Activated naive CD8-positive, alpha-beta T cell treated with anti-CD3 and anti-CD28 coated beads, Interleukin-2, amount 50 U/mL, for 24 hours (primary cell): ENCODE data around the gene PRRT4.
A peak's percentile ranks its signal among the peaks of the same experiment; 100 is the strongest.

Source experiments
- ATAC-seq: fragments of 150-1000 bp; cut with Tn5 transposase; one replicate; pipeline ENCODE4 v1.10.0; 2021
- DNase-seq: peaks from one replicate; pipeline ENCODE4 v3.0.0; 2021
- H3K27ac Mint-ChIP-seq: one replicate; pipeline ENCODE4 v1.8.0; 2021; ENCODE audit warnings: mild to moderate bottlenecking, mixed read lengths
- H3K27me3 Mint-ChIP-seq: one replicate; pipeline ENCODE4 v1.8.0; 2021; ENCODE audit warnings: mixed read lengths
- H3K36me3 Mint-ChIP-seq: one replicate; pipeline ENCODE4 v1.8.0; 2021; ENCODE audit warnings: low read depth, mixed read lengths
- H3K4me1 Mint-ChIP-seq: one replicate; pipeline ENCODE4 v1.8.0; 2021; ENCODE audit warnings: mixed read lengths
- H3K4me3 Mint-ChIP-seq: one replicate; pipeline ENCODE4 v1.8.0; 2021; ENCODE audit warnings: mild to moderate bottlenecking, moderate library complexity, mixed read lengths
- H3K9me3 Mint-ChIP-seq: one replicate; pipeline ENCODE4 v1.8.0; 2021; ENCODE audit warnings: mixed read lengths

The PRRT4 gene

GRCh38 chr7:128402356-128402755, 40.9 kb upstream of the PRRT4 start:
- no peak overlapping the region for H3K4me3 Mint-ChIP-seq
- peaks cover 24% of the 10 kb centered on the region for H3K4me1 Mint-ChIP-seq
- H3K36me3 Mint-ChIP-seq = peaks cover 18% of the 10 kb centered on the region
- no peak for ATAC-seq
- H3K27me3 Mint-ChIP-seq = no peaks in the 10 kb centered on the region
- H3K9me3 Mint-ChIP-seq = no peaks in the 10 kb centered on the region
- H3K27ac Mint-ChIP-seq = no peak overlapping the region
- DNase-seq = no peak

GRCh38 chr7:128400566-128400965, 39.1 kb upstream of the PRRT4 start:
- Mint-ChIP-seq H3K27me3 (no peaks in the 10 kb centered on the region), H3K36me3 (peaks cover 27% of the 10 kb centered on the region), H3K4me3 (no peak overlapping the region), H3K4me1 (peaks cover 19% of the 10 kb centered on the region), H3K9me3 (no peaks in the 10 kb centered on the region), H3K27ac (no peak overlapping the region)
- ATAC-seq (no peak), DNase-seq (no peak)

- H3K27ac Mint-ChIP-seq = no peak overlapping the region
- DNase-seq (no peak), ATAC-seq (no peak)
- no peaks in the 10 kb centered on the region for H3K27me3 Mint-ChIP-seq
- no peaks in the 10 kb centered on the region for H3K9me3 Mint-ChIP-seq
- H3K4me3 Mint-ChIP-seq = no peak overlapping the region
- peaks cover 18% of the 10 kb centered on the region for H3K4me1 Mint-ChIP-seq
- peaks cover 27% of the 10 kb centered on the region for H3K36me3 Mint-ChIP-seq
Observed at GRCh38 chr7:128399991-128400390, 38.5 kb upstream of the PRRT4 start.

DNA sequence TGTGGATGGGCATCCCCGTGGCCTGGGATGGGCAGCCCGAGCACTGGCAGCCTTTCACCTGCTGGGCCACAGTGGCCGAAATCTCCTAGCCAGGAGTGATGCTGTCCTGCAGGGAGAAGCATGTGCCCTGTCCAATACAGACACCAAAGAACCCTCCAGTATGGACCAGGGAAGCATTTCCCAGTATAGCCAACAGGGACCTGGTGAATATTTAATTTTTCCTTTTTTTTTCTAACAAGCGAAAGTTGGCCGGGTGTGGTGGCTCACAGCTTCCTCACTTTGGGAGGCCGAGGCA, 37.3 kb upstream of the PRRT4 start:
- DNase-seq = no peak
- Mint-ChIP-seq H3K27ac (no peak overlapping the region), H3K9me3 (no peaks in the 10 kb centered on the region), H3K4me1 (peaks cover 7% of the 10 kb centered on the region), H3K4me3 (no peak overlapping the region), H3K27me3 (no peaks in the 10 kb centered on the region), H3K36me3 (peaks cover 27% of the 10 kb centered on the region)
- ATAC-seq = no peak

DNA sequence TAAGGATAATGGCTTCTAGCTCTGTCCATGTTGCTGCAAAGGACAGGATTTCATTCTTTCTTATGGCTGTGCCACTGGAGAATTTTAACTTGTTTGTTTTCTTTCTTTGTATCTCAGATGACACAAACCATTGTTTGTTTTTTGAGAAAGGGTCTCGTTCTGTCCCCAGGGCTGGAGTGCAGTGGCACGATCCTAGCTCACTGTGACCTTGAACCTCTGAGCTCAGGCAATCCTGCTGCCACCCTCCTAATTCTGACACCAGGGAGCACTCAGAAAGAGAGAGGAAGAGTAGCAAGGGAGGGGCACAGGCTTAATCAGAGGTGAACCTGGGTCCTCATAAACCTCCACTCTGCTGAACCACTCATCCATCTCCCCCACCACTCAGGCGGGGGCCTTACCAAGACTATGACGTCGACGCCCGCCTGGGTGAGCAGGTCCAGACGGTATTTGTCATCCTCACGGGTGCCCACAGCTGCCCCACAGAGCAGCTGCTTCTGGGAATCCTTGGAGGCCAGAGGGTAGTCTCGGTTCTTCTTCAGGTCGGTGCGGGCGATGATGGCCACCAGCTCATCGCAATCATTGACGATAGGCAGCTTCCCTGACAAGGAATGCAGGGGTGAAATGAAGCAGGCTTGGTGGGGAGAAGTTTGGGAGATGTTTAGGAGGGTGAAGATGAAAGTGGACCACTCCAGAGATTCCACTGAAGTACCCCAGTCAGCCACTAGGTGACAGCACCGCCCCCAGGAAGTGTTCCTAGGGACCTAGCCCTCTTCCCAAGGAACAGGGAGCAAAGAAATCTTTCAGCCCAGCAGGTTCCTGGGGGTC, 36.7 kb upstream of the PRRT4 start:
- peak; percentile 65 for DNase-seq
- H3K9me3 Mint-ChIP-seq = no peaks in the 10 kb centered on the region
- peaks cover 3% of the 10 kb centered on the region for H3K4me1 Mint-ChIP-seq
- peak overlapping the region; percentile 22 for H3K27ac Mint-ChIP-seq
- ATAC-seq = no peak
- H3K4me3 Mint-ChIP-seq = no peak overlapping the region
- H3K27me3 Mint-ChIP-seq = no peaks in the 10 kb centered on the region
- peaks cover 24% of the 10 kb centered on the region for H3K36me3 Mint-ChIP-seq

DNA sequence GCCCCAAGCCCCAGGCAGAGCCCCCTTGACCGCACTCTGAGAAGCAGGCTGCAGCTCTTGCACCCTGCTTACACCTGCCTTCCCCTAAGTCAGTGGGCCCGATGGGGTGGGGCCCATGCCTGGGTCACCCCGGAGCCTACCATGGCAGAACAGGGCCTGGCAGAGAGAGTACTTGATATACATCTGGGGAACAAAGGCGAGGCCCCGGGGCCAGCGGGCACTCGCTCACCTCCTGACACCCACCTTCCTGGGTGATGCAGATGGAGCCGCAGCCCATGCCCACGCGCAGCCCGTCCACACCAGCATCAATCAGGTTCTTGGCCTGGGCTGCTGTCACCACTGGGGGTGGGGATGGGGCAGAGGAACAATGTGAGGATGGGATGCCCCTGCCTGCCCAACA, 34.9 kb upstream of the PRRT4 start:
- no peaks in the 10 kb centered on the region for H3K27me3 Mint-ChIP-seq
- H3K4me3 Mint-ChIP-seq = no peak overlapping the region
- H3K4me1 Mint-ChIP-seq = no peaks in the 10 kb centered on the region
- H3K36me3 Mint-ChIP-seq = peaks cover 24% of the 10 kb centered on the region
- ATAC-seq = no peak
- DNase-seq = no peak
- H3K27ac Mint-ChIP-seq = no peak overlapping the region
- no peaks in the 10 kb centered on the region for H3K9me3 Mint-ChIP-seq

GRCh38 chr7:128395748-128396147, 34.3 kb upstream of the PRRT4 start:
- Mint-ChIP-seq H3K4me3 (no peak overlapping the region), H3K4me1 (no peaks in the 10 kb centered on the region), H3K9me3 (no peaks in the 10 kb centered on the region), H3K27me3 (no peaks in the 10 kb centered on the region), H3K36me3 (peaks cover 19% of the 10 kb centered on the region), H3K27ac (no peak overlapping the region)
- no peak for ATAC-seq
- DNase-seq = no peak

- H3K4me1 Mint-ChIP-seq = no peaks in the 10 kb centered on the region
Observed at GRCh38 chr7:128394904-128395496, 33.5 kb upstream of the PRRT4 start.

GRCh38 chr7:128393526-128394330, 32.2 kb upstream of the PRRT4 start:
- Mint-ChIP-seq H3K27me3 (no peaks in the 10 kb centered on the region), H3K4me1 (no peaks in the 10 kb centered on the region), H3K9me3 (no peaks in the 10 kb centered on the region), H3K4me3 (no peak overlapping the region), H3K36me3 (peaks cover 19% of the 10 kb centered on the region), H3K27ac (no peak overlapping the region)
- ATAC-seq (no peak), DNase-seq (no peak)

More at GRCh38 chr7:128394904-128395496, 33.5 kb upstream of the PRRT4 start:
- Mint-ChIP-seq H3K4me3 (no peak overlapping the region), H3K9me3 (no peaks in the 10 kb centered on the region), H3K27ac (no peak overlapping the region), H3K27me3 (no peaks in the 10 kb centered on the region), H3K36me3 (peaks cover 19% of the 10 kb centered on the region)
- no peak for ATAC-seq
- no peak for DNase-seq

GRCh38 chr7:128392446-128393327, 31.2 kb upstream of the PRRT4 start:
- Mint-ChIP-seq H3K27ac (no peak overlapping the region), H3K9me3 (no peaks in the 10 kb centered on the region), H3K27me3 (no peaks in the 10 kb centered on the region), H3K36me3 (peaks cover 13% of the 10 kb centered on the region), H3K4me3 (no peak overlapping the region), H3K4me1 (no peaks in the 10 kb centered on the region)
- no peak for ATAC-seq
- DNase-seq = no peak

DNA sequence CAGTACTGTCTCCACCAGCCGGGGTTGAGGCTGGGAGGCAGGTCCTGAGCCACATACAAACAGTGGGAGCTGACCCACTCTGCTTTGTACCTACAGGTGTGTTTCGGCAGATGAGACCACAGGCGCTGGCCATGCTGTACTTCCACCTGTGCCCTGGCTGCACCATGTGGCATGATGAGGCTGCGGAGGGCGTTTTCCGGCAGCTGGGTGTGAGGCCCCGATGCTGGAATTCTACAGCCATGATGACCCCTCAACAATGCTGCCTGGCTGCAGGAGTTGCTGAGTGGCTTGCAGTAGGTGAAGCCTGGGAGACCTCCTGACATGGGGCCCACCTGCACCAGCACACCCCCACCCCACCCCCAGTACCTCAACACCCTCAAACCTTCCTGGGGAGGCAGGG, 30.3 kb upstream of the PRRT4 start:
- peaks cover 4% of the 10 kb centered on the region for H3K36me3 Mint-ChIP-seq
- no peaks in the 10 kb centered on the region for H3K9me3 Mint-ChIP-seq
- no peak for ATAC-seq
- no peaks in the 10 kb centered on the region for H3K27me3 Mint-ChIP-seq
- no peak overlapping the region for H3K4me3 Mint-ChIP-seq
- H3K4me1 Mint-ChIP-seq = no peaks in the 10 kb centered on the region
- no peak for DNase-seq
- H3K27ac Mint-ChIP-seq = no peak overlapping the region

GRCh38 chr7:128390871-128391565, 29.5 kb upstream of the PRRT4 start:
- Mint-ChIP-seq H3K27ac (no peak overlapping the region), H3K4me3 (no peak overlapping the region), H3K36me3 (no peaks in the 10 kb centered on the region), H3K27me3 (no peaks in the 10 kb centered on the region), H3K9me3 (no peaks in the 10 kb centered on the region), H3K4me1 (no peaks in the 10 kb centered on the region)
- ATAC-seq (no peak), DNase-seq (no peak)

GRCh38 chr7:128389618-128390329, 28.3 kb upstream of the PRRT4 start:
- DNase-seq (no peak), ATAC-seq (no peak)
- Mint-ChIP-seq H3K36me3 (no peaks in the 10 kb centered on the region), H3K4me3 (no peak overlapping the region), H3K27ac (no peak overlapping the region), H3K9me3 (no peaks in the 10 kb centered on the region), H3K27me3 (no peaks in the 10 kb centered on the region), H3K4me1 (no peaks in the 10 kb centered on the region)
